Measurements from ENCODE around the gene FAM184A.

- TF ChIP-seq TAF1 (IDR thresholded peaks at IDR 0.05; ENCODE audit: borderline replicate concordance, low read depth, low read length), result no peak
- TF ChIP-seq NFYA (IDR thresholded peaks at IDR 0.05; ENCODE audit: borderline replicate concordance, low read depth, low read length), result no peak
- no peak for TF ChIP-seq EZH2 (IDR thresholded peaks at IDR 0.05; ENCODE audit: borderline replicate concordance, control insufficient read depth, low read depth, low read length)
- no peak for TF ChIP-seq CTCF (IDR thresholded peaks at IDR 0.05 in 2 of 3, conservative IDR thresholded peaks at IDR 0.05 in 1 of 3; ENCODE audit: control insufficient read depth in 2 of 3, extremely low read depth in 1 of 3, insufficient read depth in 1 of 3, low read depth in 3 of 3, low read length in 3 of 3)
- no peak for TF ChIP-seq ATF3 (IDR thresholded peaks at IDR 0.05; ENCODE audit: borderline replicate concordance, extremely low read depth, low read depth, low read length)
Observed at GRCh38 chr6:119119989-119120388, 41.5 kb upstream of the FAM184A start.

All from GM12878 (cell line).